HG03097 (cell line): ENCODE measurements around the gene CABLES2.
"Not testable (repeated sequence)": the region's sequence is repeated elsewhere in the genome, so short reads cannot be mapped to it uniquely, and the experiment has no call there.

Experiments
- ATAC-seq: cut with Tn5 transposase; IDR thresholded peaks from one replicate; pipeline ENCODE4 v1.9.1; 2021; ENCODE audit not compliant: unreplicated experiment, low FRiP score

Gene CABLES2

GRCh38 chr20:62374331-62375152 is 32.5 kb downstream of the CABLES2 start:
- ATAC-seq: no peak

- ATAC-seq: not testable (repeated sequence)
Observed at GRCh38 chr20:62373631-62374179, 33.4 kb downstream of the CABLES2 start.

GRCh38 chr20:62372042-62372993 is 34.8 kb downstream of the CABLES2 start:
- no peak for ATAC-seq

- ATAC-seq: no peak
Observed at GRCh38 chr20:62371588-62372041, 35.5 kb downstream of the CABLES2 start.

- ATAC-seq: no peak
Observed at GRCh38 chr20:62370807-62371587, 36.1 kb downstream of the CABLES2 start.

- no peak for ATAC-seq
Observed at GRCh38 chr20:62370115-62370806, 36.8 kb downstream of the CABLES2 start.

GRCh38 chr20:62369815-62370114 is 37.3 kb downstream of the CABLES2 start:
- ATAC-seq: no peak

DNA sequence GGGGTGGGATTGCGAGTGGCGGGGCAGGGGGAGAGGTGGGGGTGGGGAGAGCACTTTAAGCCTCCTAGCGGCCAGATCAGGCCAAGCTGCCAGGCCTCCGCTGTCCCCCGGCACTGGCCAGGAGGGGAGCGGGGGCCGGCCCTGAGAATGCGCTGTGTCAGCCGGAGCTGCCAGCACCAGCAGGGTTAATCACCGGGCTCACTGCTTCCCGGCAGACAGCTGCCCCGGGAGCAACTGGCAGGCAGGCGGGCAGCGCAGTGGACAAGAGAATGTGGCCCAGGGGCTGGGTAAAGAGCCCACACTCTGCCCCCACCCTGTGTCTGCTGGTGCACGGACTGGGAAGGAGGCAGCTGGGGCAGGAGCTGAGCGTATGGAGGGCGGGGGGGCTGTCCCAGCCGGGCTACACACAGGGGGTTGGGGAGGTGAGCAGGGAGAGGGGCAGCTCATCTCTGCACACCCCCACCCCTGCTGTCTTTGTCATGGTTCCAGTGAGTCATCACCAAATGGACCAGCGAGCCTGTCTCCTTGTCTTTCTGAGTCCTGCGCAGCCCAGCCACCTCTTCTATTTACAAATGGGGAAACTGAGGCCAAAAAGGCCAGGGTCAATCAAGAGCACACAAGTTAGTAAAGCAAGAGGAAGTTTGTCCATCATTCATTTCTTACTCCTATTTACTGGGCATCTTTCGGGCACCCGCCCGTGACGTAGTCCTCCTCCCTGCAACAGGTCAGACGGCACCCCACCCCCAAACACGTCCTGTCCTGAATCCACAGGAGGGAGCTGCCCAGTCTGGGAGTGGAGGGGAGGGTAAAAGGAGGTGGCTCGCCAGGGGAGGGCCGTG is 37.9 kb downstream of the CABLES2 start:
- ATAC-seq: no peak

- ATAC-seq: no peak
Observed at GRCh38 chr20:62368392-62368975, 38.6 kb downstream of the CABLES2 start.

GRCh38 chr20:62367633-62368391 is 39.3 kb downstream of the CABLES2 start:
- no peak for ATAC-seq

- ATAC-seq: no peak
Observed at GRCh38 chr20:62367136-62367632, 39.9 kb downstream of the CABLES2 start, which contains the start of gene LAMA5. LAMA5 (minus strand) TSS chr20:62367312; CDS start chr20:62367245, 67 bp downstream.

DNA sequence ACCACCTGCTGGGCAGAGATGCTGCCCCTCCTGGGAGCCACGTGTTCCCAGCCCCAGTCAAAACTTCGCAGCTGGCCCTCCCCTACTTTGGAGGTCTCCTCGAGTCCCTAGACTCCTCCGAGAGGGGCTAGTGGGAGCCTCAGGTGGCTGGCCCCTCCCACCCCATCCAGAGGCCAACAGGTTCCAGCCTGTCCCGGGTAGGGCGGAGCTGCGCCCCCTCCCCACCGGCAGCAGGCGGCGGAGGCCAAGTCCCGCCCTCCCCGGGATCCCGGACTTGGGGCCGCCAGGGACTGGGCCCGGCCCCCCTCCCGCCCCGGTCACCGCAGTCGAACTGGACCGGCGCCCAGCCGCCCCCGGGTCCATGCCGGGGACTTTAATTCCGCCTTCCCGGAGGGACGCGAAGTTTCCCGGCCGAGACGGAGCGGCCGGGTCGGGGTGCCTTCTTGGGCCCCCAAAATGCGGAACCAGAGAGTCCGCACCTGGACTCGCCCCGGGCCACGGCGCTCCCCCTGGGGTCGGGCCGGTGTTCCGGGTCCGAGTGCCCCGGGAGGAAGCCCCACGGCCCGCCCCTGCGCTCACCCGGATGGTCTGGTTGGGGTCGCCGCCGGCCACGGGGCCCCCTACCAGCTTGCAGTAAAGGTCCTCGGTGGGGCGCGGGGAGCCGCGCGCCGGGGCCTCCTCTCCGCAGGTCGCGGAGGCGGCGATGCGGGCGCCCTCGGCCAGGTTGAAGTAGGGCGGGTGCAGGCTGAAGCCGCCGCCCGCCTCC is 40.5 kb downstream of the CABLES2 start:
- ATAC-seq: no peak

- ATAC-seq: no peak
Observed at GRCh38 chr20:62365814-62366369, 41.2 kb downstream of the CABLES2 start.

GRCh38 chr20:62364911-62365736 is 42.0 kb downstream of the CABLES2 start:
- ATAC-seq: no peak

GRCh38 chr20:62363920-62364851 is 42.9 kb downstream of the CABLES2 start:
- ATAC-seq: no peak
